CD14-positive monocyte (primary cell): Measurements from ENCODE around the gene RNF213. TPM values are rescaled to one million over a fixed set of nuclear protein-coding genes. Genes with fewer than 3 reads are reported as not detected.
A peak's percentile ranks its signal among the peaks of the same experiment; 100 is the strongest.

ENCODE experiments used
- DNase-seq, 3 donors: peaks; one replicate each; pipeline ENCODE4 v3.0.0-alpha.2; 2011 to 2022
- H2AFZ ChIP-seq: 2 replicates; pipeline ENCODE4 v1.6.0; 2012; ENCODE audit warnings: mild to moderate bottlenecking, low read depth, low read length, inconsistent platforms; ENCODE audit not compliant: insufficient read depth, poor library complexity, severe bottlenecking
- H3K27ac ChIP-seq, 2 donors: 1 replicate in 1 of 2; 2 replicates in 1 of 2; pipeline ENCODE4 v1.5.1; 2012 to 2013; ENCODE audit warnings: low read length in 2 of 2, control low read depth in 1 of 2, inconsistent platforms in 1 of 2, low read depth in 1 of 2, mild to moderate bottlenecking in 1 of 2
- H3K27me3 ChIP-seq, 2 donors: one replicate each; pipeline versions ENCODE4 v1.6.0 to v1.6.1; 2011 to 2013; ENCODE audit warnings: low read length in 2 of 2; ENCODE audit not compliant: control insufficient read depth in 2 of 2, insufficient read depth in 2 of 2
- H3K36me3 ChIP-seq, 2 donors: replicated peaks in 1 of 2; 1 replicate in 1 of 2; 2 replicates in 1 of 2; pipeline versions ENCODE4 v1.5.1 to v1.6.1; 2012 to 2013; ENCODE audit warnings: low read length in 2 of 2, control low read depth in 1 of 2, inconsistent platforms in 1 of 2, mild to moderate bottlenecking in 1 of 2; ENCODE audit not compliant: insufficient read depth in 2 of 2, control insufficient read depth in 1 of 2
- H3K4me1 ChIP-seq, 2 donors: 1 replicate in 1 of 2; 2 replicates in 1 of 2; pipeline versions ENCODE4 v1.5.1 to v1.6.1; 2012 to 2013; ENCODE audit warnings: low read length in 2 of 2, control low read depth in 1 of 2, inconsistent platforms in 1 of 2, mild to moderate bottlenecking in 1 of 2, moderate library complexity in 1 of 2; ENCODE audit not compliant: insufficient read depth in 2 of 2, control insufficient read depth in 1 of 2
- H3K4me2 ChIP-seq: replicated peaks from 2 replicates; pipeline ENCODE3; 2012; ENCODE audit warnings: low read length, moderate library complexity, mild to moderate bottlenecking; ENCODE audit not compliant: poor library complexity, severe bottlenecking; ENCODE audit errors: extremely low read depth
- H3K4me3 ChIP-seq, 3 experiments: fragments of 200-600 bp in 1 of 3; sonication (generic) in 1 of 3; replicated peaks in 1 of 3; 1 replicate in 2 of 3; 2 replicates in 1 of 3; pipeline ENCODE4 v1.5.1; 2011 to 2013; ENCODE audit warnings: low read length in 3 of 3, mild to moderate bottlenecking in 3 of 3, control low read depth in 2 of 3, low read depth in 2 of 3, inconsistent platforms in 1 of 3, moderate library complexity in 1 of 3
- H3K79me2 ChIP-seq: 2 replicates; pipeline ENCODE4 v1.6.0; 2012; ENCODE audit warnings: mild to moderate bottlenecking, control low read depth, inconsistent platforms, low read length, moderate library complexity; ENCODE audit not compliant: insufficient read depth
- H3K9ac ChIP-seq: 2 replicates; pipeline ENCODE4 v1.6.0; 2017; ENCODE audit warnings: low read length, mild to moderate bottlenecking; ENCODE audit not compliant: insufficient read depth, poor library complexity, severe bottlenecking
- H3K9me3 ChIP-seq, 2 donors: replicated peaks in 1 of 2; 1 replicate in 1 of 2; 2 replicates in 1 of 2; pipeline versions ENCODE4 v1.5.1 to v1.6.1; 2012 to 2013; ENCODE audit warnings: low read length in 2 of 2, control low read depth in 1 of 2; ENCODE audit not compliant: control insufficient read depth in 1 of 2, insufficient read depth in 1 of 2
- H4K20me1 ChIP-seq: 2 replicates; pipeline ENCODE4 v1.6.0; 2012; ENCODE audit warnings: mild to moderate bottlenecking, low read length, control low read depth, moderate library complexity; ENCODE audit not compliant: insufficient read depth
- H3K27ac Mint-ChIP-seq, 7 donors: one replicate each; pipeline ENCODE4 v1.8.0; 2020; ENCODE audit warnings: mild to moderate bottlenecking in 7 of 7, mixed read lengths in 7 of 7, moderate library complexity in 6 of 7, inconsistent platforms in 2 of 7
- H3K27me3 Mint-ChIP-seq, 3 donors: one replicate each; pipeline ENCODE4 v1.8.0; 2021 to 2022; ENCODE audit warnings: low read depth in 3 of 3, mild to moderate bottlenecking in 3 of 3, mixed read lengths in 3 of 3, moderate library complexity in 3 of 3, inconsistent platforms in 1 of 3
- H3K36me3 Mint-ChIP-seq, 2 donors: one replicate each; pipeline ENCODE4 v1.8.0; 2020; ENCODE audit warnings: mixed read lengths in 2 of 2, inconsistent platforms in 1 of 2, mild to moderate bottlenecking in 1 of 2
- H3K4me1 Mint-ChIP-seq: one replicate; pipeline ENCODE4 v1.8.0; 2020; ENCODE audit warnings: mild to moderate bottlenecking, mixed read lengths
- H3K4me3 Mint-ChIP-seq, 2 donors: one replicate each; pipeline ENCODE4 v1.8.0; 2020; ENCODE audit warnings: mild to moderate bottlenecking in 2 of 2, mixed read lengths in 2 of 2, moderate library complexity in 1 of 2
- H3K9me3 Mint-ChIP-seq, 7 donors: one replicate each; pipeline ENCODE4 v1.8.0; 2020 to 2022; ENCODE audit warnings: mixed read lengths in 7 of 7, mild to moderate bottlenecking in 6 of 7, moderate library complexity in 6 of 7, inconsistent platforms in 2 of 7
- CTCF ChIP-seq: fragments of 200-600 bp; IDR thresholded peaks from one replicate; pipeline ENCODE4 v1.8.0; 2022; ENCODE audit warnings: antibody characterized with exemption, mild to moderate bottlenecking
- WGBS: methylation state at CpG from one replicate; pipeline ENCODE4 v1.1.5; 2013; ENCODE audit warnings: missing lambda C conversion rate; ENCODE audit not compliant: insufficient coverage; 5-methylcytosine and 5-hydroxymethylcytosine counted together
- intact Hi-C, 2 donors: fragments of 100-400 bp; cut with micrococcal nuclease; formaldehyde crosslinking; loops; one replicate each; pipeline versions ENCODE4 v1.15.0 to v1.15.1; 2023
- polyA plus RNA-seq, 3 donors: library from polyadenylated mRNA; depleted of rRNA in 1 of 3; unstranded in 2 of 3; stranded (reverse) in 1 of 3; fragments of 300-500 nt in 2 of 3; fragments of >200 nt in 1 of 3; fragmentation: Illumina TruSeq in 2 of 3; gene quantifications; 1 replicate in 2 of 3; 2 replicates in 1 of 3; pipeline ENCODE4 v1.2.3, GENCODE V29; 2012 to 2021

The RNF213 gene
- polyA plus RNA-seq, 3 donors: 10.3 to 196 (median 18.1) TPM

- 51% methylated on average over 12 of the region's 14 CpGs for WGBS
- no peaks in the 10 kb centered on the region for H3K27me3 ChIP-seq
- no peak overlapping the region for H3K9ac ChIP-seq
- no peak overlapping the region for H3K4me3 ChIP-seq
- H3K36me3 Mint-ChIP-seq: no peaks in the 10 kb centered on the region
- H3K4me3 Mint-ChIP-seq: no peak overlapping the region
- intact Hi-C loops: no loop called here
- TF ChIP-seq CTCF: no peak
- H3K27me3 Mint-ChIP-seq: peaks cover 0 to 2% (median under 1%) of the 10 kb centered on the region in 3 donors
- no peaks in the 10 kb centered on the region for H4K20me1 ChIP-seq
- H3K9me3 ChIP-seq: no peaks in the 10 kb centered on the region
- H3K4me1 Mint-ChIP-seq: no peaks in the 10 kb centered on the region
- no peak overlapping the region for H3K27ac ChIP-seq
- peak in 1 of 3 donors; percentile 3 for DNase-seq
- H3K27ac Mint-ChIP-seq: no peak overlapping the region
- no peak overlapping the region for H2AFZ ChIP-seq
- no peaks in the 10 kb centered on the region for H3K36me3 ChIP-seq
- no peaks in the 10 kb centered on the region for H3K4me1 ChIP-seq
- H3K79me2 ChIP-seq: no peaks in the 10 kb centered on the region
- H3K9me3 Mint-ChIP-seq: peaks cover 0 to under 1% (median 0%) of the 10 kb centered on the region in 7 donors
- no peak overlapping the region for H3K4me2 ChIP-seq
These were observed 180.5 kb downstream of the RNF213 start for GRCh38 chr17:80441133-80441578.

- Histone ChIP-seq H3K4me1 (no peaks in the 10 kb centered on the region), H3K9me3 (no peaks in the 10 kb centered on the region), H4K20me1 (no peaks in the 10 kb centered on the region), H3K4me2 (no peak overlapping the region), H3K36me3 (no peaks in the 10 kb centered on the region), H3K27ac (no peak overlapping the region), H2AFZ (no peak overlapping the region), H3K9ac (no peak overlapping the region), H3K4me3 (no peak overlapping the region), H3K79me2 (no peaks in the 10 kb centered on the region), H3K27me3 (no peaks in the 10 kb centered on the region)
- no peaks in the 10 kb centered on the region for H3K4me1 Mint-ChIP-seq
- intact Hi-C loops: no loop called here
- TF ChIP-seq CTCF: no peak
- 95% methylated on average over 9 of the region's 14 CpGs for whole genome bisulfite sequencing
- H3K36me3 Mint-ChIP-seq: no peaks in the 10 kb centered on the region
- no peaks in the 10 kb centered on the region for H3K9me3 Mint-ChIP-seq
- DNase-seq: no peak
- peaks cover 0 to 2% (median 0%) of the 10 kb centered on the region in 3 donors for H3K27me3 Mint-ChIP-seq
- no peak overlapping the region for H3K27ac Mint-ChIP-seq
- no peak overlapping the region for H3K4me3 Mint-ChIP-seq
These were observed 181.1 kb downstream of the RNF213 start for GRCh38 chr17:80441598-80442322.
